NCI-H524 (cell line): Measurements from ENCODE around the gene TCF19.
"Not testable (repeated sequence)": the region's sequence is repeated elsewhere in the genome, so short reads cannot be mapped to it uniquely, and the experiment has no call there.

ENCODE experiments used
- DNase-seq, 2 experiments: peaks; one replicate each; lab custom pipeline; 2025; lab: John Stamatoyannopoulos, UW

TCF19 gene

GRCh38 chr6:31162463-31163165 lies 4.2 kb downstream of the TCF19 start:
- DNase-seq = no peak

- DNase-seq = no peak
These were observed 5.5 kb downstream of the TCF19 start for GRCh38 chr6:31163922-31164321.

DNA sequence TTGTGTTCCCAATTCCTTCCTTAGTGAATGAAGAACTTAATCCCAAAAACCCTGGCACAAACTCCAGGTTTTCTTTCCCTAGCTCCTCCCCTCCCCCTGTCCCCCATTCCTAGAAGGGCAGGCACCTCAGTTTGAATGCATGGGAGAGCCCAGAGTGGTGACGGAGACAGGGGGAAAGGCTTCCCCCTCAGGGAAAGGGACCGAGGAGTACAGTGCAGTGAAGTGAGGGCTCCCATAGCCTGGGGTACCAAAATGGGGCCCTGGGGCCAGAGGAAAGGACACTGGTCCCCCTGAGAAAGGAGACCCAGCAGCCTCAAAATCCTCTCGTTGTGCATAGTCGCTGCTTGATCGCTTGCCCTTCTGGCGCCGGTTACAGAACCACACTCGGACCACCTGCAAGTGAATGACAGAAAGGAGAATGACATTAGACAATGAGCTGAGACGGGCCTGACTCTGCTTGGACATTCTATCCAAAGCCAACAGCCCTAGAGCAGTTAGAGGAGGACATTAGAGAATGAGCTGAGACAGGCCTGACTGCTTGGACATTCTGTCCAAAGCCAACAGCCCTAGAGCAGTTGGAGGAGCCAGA lies 6.2 kb downstream of the TCF19 start:
- not testable (repeated sequence) for DNase-seq

GRCh38 chr6:31165064-31165832 lies 6.9 kb downstream of the TCF19 start:
- peak in 1 of 2 experiments; percentile 60 for DNase-seq

- DNase-seq = no peak
These were observed 7.6 kb downstream of the TCF19 start for GRCh38 chr6:31165986-31166385.

DNA sequence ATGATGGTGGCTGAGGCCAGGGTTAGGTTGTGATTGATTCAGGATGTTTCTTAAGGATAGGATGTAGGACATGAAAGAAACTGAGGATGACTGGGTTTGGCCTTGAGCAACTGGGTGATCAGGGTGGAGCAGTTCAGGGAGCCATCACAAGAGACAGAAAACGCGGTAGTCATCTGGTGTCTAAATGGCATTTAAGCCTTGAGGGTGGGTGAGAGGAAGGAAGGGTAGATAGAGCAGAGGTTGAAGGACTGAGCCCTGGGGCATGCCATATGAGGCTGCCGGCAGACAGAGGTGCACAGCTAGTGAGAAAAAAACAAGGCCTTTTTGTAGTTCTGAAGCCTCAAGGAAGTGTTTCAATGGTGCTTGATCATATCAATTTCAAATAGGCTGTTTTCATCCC lies 10.2 kb downstream of the TCF19 start:
- no peak for DNase-seq

DNA sequence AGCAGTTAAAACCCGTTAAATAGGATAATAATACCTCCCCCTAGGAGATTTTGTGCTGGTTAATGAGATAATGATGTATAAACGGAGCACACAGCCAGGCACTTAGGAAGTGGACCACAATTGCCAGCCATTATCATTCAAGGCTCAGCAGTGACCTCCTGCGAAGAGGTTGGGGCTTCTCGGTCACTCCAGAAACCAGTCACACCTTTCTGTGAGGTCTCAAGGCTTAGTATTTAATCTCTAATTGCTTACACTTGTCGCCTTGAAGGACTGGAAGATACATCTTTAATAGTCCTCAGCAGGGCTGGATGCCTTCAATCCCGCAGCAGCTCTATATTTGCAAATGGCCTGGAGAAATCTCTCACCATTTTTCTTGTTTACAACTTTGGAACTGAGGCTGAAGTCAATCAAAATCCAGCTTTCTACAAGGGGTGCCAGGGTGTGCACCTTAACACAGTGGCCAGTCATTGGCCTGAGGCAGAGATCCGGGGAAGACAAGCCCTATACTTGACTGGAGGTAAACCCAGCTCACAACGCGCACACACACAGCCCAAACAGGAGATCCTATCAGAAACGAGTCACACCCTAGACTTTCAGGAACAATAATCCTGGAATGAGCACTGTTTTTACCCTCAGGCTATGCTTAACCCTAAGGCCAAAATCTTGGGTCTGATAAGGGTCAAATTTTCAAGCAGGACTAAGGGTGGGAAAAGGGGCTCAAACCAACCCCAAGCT lies 10.9 kb downstream of the TCF19 start:
- no peak for DNase-seq

GRCh38 chr6:31169858-31170599 lies 11.6 kb downstream of the TCF19 start:
- DNase-seq = not testable (repeated sequence)

GRCh38 chr6:31170600-31170881 lies 12.2 kb downstream of the TCF19 start, which contains the start of gene POU5F1:
Gene POU5F1, minus strand, starts transcription at chr6:31170682. Its CDS starts 62 bp downstream, at chr6:31170620.
- no peak for DNase-seq

DNA sequence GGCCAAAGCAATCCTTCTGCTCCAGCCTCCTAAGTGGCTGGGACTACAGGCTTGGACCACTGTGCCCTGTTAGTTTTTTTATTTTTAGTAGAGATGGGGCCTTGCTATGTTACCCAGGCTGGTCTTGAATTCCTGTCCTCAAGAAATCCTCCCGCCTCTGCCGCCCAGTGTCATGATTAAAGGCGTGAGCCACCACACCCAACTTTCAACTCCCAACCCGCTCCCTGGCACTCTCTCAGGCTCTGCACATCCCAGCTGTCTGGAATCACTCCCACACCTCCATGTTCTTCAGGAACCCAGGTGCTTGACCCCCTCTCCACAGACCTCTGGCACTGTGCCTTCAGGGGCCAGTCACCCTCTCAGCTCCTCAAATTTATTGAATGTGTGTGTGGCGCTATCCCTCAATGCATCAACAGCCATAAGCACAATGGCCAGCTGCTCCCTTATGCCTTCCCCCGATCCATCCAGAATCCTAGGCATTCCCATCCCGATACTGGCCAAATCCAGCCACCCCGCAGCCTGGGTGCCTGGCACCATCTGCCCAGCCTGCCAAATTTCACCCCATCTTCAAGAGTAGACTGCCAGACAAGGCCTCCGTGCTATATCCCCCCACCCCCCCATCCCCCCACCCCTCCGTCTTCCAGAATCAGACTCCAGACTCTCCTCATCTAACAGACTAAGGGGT lies 12.7 kb downstream of the TCF19 start:
- DNase-seq = no peak

DNA sequence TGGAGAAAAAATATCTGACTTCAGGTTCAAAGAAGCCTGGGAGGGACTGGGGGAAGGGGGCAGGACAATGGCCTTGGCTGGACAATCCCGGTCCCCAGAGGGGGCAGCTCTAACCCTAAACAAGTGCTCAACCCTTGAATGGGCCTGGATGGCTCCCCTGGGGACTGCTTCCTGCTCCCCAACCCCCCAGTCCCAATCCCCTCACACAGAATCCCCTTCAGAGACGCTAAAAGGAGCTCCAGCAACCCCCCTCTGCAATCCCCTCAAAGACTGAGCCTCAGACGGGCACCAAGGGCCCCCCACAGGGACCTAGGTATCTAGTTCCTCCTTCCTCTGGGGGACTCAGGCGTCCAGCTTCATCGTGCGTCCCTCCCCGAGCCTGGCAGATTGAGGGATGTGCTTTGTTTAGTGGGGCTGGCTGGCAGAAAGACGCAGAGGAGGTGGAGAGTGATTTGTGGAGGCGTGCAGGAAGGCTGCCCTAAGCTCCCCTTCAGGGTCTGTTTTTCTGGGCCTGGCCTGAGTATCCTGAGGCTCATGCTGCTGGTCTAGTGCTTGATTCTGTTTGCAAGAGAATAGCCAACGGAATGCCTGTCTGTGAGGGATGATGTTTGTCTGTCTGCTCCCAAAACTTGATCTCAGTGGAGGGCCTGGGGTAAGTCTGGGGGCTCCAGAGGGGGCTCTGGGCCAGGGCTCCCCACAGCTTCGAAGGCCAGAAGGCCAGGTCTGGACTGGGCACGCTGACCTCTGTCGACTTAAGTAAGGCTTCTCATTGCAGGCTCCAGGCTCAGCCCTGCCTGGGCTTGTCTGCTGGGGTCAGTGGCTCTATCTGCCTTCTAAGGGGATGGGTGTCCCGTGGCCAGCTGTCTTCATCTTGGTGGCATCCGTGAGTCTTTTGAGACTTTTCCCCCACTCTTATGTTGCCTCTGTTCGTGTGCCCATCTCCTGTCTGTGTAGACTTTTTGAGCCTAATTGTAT lies 13.8 kb downstream of the TCF19 start:
- no peak for DNase-seq

DNA sequence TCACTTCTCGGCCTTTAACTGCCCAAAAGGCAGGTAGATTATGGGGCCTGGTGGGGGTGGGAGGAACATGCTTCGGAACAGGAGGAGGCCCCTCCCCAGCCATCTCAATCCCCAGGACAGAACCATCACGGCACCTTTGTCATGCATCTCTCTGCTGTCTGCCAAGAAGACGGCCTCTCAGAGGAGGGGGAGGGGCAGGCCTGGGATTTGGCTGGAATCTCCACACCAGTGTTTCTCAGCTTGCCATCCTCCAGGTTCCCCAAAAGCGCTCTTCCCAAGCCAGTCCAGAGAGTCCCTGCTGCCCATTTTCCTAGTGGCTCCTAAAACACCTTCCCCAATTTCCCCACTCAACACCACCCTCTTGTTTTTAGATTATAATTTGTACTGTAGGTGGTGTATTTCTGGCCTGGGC lies 14.6 kb downstream of the TCF19 start:
- DNase-seq = no peak

GRCh38 chr6:31173406-31173805 lies 15.0 kb downstream of the TCF19 start:
- no peak for DNase-seq

- no peak for DNase-seq
These were observed 16.0 kb downstream of the TCF19 start for GRCh38 chr6:31174378-31174777.

- DNase-seq = no peak
These were observed 17.6 kb downstream of the TCF19 start for GRCh38 chr6:31175971-31176370.

DNA sequence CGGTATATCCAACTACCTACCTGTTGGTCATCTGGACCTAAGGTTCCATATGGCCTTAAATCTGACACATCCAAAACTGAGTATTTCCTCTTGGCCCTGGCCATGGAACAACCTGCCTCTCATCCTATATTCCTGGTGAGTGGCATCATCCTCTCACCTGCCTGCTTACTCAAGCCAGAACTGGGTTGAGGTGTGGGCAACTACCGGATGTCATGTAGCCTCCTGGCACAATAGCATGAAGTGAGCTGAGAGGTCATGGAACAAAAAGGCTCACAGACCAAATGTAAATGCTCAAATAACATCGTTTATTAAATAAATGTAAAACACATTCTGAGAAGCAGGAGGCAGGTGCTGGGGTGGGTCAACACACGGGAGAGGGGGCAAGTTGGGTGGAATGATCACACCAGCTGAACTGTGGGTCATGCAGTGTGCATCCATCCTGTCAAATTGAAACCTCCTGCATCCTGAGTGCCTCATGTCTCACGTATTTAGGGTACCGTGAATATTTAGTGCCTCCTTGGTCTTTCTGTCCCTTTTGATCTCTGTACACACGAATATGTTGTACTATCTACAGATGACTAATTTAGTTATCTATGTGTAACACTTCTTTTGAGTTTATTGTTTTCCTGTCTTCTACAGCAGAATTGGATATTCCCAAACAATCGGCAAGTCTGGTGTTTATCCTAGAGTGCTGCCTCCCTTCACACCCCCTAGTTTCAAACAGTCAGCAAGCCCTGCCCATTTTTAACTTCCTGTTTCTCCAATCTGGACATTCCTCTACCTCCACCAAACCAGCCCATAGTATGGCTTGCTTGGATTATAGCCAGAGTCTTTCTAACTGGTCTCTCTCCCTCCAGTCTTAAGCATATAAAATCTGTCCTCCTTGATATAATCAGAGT lies 20.0 kb downstream of the TCF19 start:
- DNase-seq = no peak

DNA sequence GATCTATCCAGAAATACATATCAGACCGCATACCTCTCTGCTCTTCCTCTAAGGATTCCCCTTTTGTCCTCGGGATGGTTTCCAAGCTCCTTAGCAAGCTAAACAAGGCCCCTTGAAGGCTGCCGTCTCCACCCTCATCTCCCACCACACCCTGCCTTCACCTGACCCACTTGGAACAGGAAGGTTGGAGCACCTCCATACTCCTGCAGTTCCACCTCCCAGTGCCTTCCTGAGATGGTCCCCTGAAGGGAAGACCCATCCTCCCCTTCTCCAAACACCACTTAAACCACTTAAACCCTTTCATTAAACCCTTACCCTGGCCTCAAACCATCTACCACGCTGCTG lies 20.6 kb downstream of the TCF19 start:
- DNase-seq = no peak

- no peak for DNase-seq
These were observed 21.5 kb downstream of the TCF19 start for GRCh38 chr6:31179896-31180295.

GRCh38 chr6:31180500-31180899 lies 22.1 kb downstream of the TCF19 start:
- no peak for DNase-seq
